Activated CD4-positive, alpha-beta T cell treated with anti-CD3 and anti-CD28 coated beads, Interleukin-2, amount 50 U/mL, for 4 hours (primary cell): Measurements from ENCODE around the gene FUT7.
A peak's percentile ranks its signal among the peaks of the same experiment; 100 is the strongest.

Experiments
- DNase-seq, 2 experiments: peaks; one replicate each; pipeline ENCODE4 v3.0.0-alpha.2; 2020

Gene FUT7

DNA sequence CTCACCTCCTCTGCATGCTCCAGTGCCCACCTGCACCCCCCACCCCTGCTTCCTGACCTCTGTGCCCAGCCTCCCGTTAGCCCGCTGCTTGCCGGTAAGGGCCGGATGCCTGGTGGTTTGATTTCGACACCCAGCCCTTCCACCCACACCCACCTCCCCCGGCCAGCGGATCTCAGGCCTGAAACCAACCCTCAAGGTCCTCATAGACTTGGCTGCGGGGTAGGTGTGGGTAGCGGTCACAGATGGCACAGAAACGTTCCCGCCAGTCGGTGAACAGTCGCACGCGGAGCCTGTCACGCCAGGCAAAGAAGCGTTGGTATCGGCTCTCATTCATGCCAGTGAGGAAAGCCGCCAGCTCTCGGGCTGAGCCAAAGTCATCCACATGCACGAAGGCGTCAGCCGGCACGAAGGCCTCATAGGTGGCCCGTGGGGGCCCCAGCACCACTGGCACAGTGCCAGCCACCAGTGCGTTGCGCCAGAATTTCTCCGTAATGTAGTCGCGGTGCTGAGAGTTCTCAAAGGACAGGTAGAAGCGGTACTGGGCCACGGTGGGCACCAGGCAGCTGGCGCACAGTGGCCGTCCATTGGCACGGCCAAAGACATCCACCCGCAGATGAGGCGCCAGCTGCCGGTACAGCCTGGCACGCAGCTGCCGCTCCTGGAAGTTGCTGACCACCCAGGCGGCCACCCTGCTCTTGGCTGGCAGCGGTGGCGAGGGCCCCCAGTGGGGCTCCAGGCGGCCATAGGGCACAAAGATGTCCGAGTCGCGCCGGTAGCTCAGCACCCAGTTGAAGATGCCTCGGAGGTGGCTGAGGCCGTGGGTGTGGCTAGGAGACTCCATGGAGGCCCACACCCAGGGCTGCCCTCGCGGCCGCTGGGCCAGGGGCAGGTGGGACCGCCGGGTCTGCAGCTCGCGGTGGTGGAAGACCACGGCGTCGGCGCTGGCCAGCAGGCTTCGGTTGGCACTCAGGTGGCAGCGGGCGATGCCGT, 1.1 kb downstream of the FUT7 start:
- DNase-seq = no peak

DNA sequence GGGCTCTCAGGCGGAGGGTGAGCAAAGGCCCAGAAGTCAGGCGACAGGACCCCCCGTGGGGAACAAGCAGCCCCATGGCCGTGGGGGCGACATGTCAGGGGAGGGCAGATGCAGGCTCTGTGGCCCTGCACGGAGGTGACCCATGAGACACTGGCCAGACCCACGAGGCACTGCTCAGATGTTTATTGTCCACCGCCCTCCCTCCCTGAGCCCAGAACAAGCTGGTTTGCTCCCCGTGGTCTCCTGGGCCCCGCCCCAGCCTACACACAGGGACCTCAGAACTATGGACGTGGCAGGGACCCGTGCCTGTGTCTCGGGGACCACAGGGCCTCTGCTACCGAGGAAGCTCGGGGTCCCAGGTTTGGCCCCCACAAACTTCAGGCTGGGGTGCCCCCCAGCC, 1.9 kb downstream of the FUT7 start:
- DNase-seq = no peak

DNA sequence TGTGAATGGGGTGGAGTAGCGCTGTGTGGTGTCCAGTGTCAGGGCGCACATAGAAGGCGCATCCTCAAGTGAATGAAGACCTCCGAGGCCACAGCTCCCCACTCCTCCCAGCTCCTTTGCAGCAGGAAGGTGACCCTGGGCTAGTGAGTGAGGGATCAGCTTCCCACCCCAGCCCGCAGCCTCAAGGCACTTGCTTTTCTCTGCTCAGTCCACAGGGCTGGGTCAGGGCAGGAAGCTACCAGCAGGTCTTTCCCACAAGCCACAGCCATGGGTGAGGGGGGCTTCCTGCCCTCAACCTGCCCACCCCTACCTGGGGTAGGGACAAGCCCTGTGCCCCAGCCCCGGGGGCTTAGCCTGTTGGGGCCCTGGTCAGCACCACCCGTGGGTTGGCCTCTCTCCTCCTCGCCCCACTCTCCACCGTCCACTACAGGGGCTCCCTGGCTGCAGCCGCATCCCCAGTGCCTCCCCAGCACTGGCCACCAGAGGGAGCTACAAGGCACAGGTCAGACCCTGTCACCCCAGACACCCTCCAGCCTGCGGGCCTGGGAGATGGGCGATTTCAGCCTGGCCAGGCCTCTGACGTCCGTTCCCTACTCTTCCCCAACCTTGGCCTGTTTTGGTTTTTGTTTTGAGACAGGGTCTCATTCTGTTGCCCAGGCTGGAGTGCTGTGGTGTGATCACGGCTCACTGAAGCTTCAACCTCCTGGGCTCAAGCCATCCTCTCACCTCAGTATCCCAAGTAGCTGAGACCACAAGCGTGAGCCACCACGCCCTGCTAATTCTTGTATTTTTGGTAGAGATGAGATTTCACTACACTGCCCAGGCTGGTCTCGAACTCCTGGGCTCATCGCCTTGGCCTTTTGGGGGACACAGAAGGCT, 2.6 kb downstream of the FUT7 start:
- peak; percentile 60 to 69 for DNase-seq

DNA sequence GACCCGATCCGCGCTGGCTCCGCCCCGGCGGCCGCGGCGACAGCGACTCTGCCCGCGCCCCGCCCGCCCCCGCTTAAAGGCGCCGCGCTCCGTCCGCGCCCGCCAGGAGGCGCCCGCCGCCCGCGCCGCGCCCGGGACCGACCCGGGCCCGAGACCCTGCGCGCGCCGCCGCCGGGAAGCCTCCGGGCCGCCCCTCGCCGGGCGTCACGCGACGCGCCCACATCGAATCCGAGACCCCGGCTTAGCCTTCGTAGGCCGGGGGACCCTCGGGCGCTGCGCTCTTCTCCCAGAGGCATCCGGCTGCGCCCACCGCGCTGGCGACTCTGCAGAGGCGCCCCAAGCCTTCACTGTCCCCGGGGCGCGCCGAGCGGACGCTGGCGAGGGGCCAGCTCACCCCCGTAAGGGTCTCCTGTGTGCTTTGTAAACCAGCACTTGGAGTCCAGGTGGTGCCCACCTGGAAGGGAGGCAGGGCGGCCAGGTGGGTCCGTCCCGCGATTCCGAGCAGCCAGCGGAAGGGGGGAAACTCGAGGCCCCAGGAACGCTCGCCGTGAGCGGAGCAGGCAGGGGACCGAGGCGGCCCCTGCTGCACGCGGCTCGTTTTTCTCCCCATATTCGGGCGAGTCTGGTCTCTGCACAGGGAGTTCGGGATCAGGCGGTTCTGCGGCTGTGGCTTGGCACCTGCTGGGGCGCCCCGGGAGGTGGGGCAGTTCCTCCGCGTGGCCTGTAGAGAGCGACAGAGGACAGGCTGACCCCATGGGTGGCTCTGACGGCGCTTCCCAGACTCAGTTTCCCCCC, 3.4 kb downstream of the FUT7 start:
- DNase-seq = peak; percentile 52

DNA sequence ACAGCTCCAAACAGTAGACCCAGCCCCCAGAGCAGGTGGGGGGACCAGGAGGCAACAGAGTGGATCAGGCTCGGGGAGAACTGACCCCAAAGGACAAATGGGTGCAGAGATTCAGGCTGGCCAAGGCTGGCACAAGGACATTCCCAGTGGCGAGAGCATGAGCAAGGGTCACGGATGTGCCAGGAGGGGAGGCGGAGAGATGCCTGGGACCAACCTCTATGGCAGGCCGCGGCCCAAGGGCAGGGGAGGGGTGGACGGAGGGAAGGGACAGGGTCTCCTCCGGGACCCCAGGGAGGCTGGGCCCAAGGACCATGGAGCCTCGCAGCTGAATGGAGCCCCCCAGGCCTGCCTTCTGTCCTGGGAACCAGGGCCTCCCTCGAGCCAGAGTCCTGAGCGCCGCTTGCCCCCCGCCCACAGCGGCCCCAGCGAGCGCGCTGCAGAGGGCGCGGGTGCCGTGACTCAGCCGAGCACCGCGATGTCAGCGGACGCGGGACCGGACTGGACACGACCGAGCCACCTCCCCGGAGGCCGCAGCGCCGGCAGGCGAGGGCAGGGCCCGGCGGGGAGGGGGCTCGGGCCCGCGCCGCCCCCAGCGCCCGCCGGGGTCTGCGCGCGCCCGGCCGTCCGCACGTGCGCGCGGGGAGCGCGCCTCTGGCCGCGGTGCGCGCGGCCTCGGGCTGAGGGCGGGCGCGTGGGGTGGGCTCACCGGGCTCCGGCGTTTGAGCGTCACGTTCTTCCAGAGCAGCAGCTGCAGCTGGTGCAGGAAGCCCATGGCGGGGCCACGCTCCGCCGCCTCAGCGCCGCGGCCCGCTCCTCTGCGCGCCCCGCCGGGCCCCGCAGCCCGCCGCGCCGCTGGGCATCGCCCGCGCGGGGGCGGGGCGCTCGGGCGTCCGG, 4.3 kb downstream of the FUT7 start, which contains the start of gene ABCA2:
Gene ABCA2 (minus strand): TSS at position 869 of the 894 bp plus-strand sequence. CDS start 97 bp downstream, at position 772.
- DNase-seq = no peak

DNA sequence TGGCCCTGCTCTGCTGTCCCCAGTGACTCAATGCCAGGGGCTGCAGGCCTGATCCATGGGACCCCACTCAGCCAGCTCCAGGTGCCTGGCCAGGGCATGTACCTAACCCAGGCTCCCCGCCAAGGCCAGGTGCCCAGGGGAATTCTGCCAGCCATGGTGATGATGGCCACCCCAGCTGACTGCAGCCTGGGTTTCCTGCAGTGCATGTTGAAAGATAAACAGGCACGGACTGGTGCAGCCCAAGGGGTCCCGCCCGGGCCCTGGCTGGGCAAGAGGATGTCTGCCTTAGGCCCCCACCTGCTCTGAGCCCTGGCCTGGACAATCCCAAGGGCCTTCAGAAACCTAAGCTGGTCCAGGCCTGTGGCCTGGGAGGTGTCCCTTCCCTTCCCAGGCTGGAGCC, 5.1 kb downstream of the FUT7 start:
- no peak for DNase-seq

DNA sequence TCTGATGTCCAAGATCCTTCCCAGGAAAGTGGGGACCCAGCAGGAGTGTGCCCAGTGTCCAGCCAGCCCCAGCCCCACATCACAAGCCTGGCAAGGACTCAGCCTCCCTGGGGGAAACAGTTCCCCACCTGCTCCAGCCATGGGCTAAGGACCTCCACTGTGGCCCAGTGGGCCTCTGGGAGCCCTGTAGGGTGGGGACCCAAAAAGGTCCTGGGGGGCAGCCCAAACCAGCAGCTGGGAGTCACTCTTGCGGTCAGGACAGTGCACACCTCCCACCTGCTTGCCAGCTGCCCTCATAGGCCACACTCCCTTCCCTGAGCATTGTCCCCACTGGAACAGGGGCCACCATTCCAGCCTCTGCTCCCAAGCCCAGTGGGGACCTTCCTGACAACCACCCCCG, 5.5 kb downstream of the FUT7 start:
- DNase-seq = no peak

DNA sequence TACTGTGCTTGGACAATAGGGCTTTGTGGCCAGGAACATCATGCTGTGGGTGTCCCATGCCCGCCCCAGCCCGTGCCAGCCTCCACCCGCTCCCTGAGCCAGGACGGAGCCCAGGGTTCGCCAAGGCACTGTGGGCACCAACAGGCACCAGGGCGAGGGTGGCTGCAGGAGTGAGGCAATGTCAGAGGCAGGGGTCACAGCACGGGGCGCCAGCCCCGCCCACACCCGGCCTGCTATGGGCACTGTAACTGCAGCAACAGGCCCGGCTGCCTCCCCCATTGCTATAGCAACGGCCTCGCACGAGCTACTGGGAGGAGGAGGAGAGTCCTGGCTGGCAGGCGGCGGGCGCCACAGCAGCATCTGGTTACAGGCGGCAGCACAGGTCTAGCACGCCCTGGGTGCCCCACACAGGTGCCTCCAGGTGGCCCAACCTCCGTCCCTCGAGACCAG, 6.3 kb downstream of the FUT7 start:
- DNase-seq = no peak

DNA sequence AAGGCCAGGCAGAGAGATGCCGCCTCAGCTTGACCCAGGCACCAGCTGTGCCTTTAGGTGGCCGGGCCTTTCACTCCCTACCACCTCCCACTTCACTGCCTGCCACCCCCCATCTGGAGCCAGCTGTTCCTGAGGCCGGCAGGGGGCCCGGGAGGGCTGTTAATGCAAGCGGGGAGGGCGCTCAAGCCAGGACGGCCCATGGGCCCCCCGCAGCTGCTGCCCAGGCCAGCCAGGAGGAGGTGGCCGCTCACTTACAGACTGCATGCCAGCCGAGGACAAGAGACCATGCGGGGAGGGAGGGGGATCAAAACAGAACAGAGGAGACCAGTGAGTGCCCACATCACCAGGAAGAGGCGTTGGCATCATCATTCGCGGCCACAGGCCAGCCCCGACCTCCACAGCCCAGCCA, 8.3 kb downstream of the FUT7 start:
- no peak for DNase-seq

DNA sequence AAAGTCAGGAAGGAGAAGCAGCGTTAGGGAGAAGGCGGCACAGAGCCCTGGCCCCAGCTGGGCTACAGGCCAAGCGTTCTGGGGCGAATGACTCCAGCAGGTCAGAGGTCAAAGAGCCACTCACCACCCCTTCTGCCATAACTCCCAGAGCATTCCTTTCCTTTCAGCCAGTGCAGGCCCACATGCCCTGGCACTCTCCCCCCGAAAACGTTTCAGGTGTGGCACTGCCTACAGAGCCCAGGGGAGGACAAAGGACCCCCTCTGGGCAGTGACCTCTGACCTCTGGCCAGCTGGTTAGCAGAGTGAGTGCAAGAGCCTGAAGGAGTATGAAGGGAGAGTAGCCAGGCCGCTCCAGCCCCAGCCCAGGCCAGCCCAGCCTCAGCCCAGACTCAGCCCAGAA, 8.7 kb downstream of the FUT7 start:
- no peak for DNase-seq

DNA sequence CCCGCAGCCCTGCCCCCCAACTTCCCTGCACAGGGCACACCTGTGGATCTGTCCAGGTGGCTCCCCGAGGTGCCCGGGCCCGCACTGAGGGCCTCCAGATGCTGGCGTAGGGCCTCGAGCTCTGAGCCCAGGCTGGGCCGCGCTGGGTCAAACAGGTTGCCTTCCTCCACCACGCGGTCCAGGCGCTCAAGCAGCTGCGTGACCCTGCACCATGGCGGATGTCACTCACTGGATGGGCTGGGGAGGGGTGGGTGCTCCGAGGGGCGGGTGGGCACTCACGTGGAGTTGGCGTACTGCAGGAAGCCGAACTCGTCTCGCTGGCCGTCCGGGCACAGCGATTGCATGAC, 9.3 kb downstream of the FUT7 start:
- no peak for DNase-seq

DNA sequence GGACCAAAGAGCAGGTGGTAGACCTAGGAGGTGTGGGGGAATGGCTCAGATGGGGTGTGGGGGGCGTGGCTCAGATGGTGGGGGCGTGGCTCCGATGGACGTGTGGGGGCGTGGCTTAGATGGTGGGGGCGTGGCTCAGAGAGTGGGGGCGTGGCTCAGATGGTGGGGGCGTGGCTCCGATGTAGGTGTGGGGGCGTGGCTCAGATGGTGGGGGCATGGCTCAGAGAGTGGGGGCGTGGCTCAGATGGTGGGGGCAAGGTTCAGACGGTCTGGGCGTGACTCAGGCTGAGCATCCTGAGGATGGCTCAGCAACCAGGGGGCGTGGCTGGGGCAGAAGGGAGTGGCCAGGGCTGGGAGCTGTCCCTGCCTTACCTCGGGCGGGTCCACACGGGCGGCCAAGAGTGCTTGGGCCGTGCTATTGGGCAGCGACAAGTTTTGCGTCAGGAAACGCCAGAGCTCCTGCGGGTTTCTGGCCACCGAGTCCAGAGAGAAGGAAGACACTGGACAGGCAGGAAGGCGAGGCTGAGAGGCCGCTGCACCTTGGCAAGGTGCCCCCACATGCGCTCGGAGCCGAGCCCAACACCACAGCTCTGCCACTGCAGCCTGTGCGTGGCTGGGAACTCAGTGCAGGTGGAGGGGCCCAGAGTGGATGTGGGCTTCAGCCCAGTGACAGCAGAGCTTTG, 9.8 kb downstream of the FUT7 start:
- DNase-seq = peak; percentile 64 to 71

DNA sequence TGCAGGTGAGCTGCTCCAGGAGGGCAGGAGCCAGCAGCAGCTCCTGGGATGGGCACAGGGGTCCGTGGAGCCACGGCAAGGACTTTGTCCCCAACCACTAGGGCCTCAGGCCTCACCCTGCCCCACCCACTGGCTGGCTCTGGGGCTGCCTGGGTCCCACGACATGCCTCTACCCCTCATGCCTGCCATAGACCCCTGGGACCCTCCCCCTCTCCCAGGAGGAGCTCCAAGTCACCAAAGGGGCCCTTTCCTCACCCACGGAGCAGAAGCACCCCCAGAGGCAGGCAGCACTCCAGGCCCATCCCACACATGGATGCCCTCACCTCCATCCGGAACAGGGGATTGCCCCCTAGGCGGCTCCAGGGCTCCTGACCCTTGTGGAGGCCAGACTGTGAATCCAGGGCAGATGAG, 10.3 kb downstream of the FUT7 start:
- DNase-seq = no peak

DNA sequence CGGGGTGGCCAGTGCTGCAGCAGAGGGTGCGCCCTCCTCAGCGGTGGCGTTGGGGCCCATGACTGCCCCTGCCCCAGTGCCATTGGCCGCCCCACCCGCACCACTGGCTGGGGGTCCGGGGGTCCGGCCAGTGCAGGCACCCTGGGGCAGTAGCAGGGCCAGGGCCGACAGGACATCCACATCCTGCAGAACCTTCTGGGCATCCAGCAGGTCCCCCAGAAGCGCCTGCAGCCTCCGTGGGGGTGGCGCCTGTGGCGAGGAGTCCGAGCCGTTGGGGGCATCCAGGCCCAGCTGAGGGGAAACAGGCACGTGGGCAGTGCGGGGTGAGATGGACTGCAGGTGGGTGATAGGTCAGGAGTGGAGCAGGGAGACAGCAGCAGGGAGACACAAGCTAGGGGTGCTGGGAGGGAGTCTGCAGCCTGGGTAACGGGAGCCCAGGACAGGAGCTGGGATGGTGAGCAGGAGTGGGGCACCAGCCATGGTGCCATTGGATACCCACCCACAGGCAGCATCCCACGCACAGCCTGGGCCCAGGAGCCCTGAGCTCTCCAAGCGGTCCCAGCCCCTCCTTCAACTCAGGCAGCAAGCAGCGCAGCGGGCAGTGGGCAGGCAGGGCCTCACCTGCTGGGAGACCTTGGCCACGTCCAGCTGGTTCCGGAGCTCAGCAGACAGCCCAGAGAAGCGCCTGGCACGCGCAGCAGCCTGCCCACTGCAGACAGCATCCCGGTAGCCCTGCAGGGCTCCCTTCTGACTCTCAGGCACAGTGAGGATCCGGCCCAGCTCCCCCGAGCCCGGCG, 10.9 kb downstream of the FUT7 start:
- no peak for DNase-seq

DNA sequence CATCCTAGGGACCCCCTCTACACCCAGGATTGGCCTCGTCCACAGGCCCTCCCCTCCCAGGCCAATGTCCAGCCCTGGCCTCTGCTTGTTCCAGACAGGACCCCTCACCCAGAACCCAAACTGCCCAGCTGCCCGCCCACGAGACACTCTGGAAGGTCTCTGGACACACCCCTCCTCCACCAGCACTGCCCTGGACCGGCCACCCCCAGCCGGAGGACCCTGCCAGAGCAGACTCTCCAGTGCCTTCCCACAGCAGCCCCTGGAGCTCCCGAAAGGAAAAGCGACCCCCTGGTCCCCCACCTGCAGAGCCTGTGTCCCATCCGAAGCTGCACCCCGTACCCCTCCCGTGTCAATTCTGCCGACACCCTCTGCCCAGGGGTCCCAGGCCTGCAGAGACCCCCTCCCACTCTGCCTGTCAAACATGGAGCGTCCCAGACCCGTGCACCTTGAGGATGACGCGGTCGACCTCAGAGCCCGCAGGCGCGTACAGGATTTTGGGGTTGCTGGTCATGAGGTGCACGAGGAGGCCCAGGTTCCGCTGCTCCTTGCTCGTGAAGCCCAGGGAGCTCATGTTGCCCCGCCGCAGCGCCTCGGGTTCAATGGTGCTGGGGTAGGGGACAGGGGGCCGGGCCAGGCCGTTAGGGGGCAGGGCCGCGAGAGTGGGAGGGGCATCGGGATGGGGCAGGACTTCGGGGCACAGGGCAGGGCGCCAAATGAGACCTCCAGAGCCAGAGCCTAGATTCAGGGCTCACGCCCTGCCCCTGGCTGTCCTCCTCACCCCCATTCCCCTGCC, 11.8 kb downstream of the FUT7 start:
- DNase-seq = no peak

DNA sequence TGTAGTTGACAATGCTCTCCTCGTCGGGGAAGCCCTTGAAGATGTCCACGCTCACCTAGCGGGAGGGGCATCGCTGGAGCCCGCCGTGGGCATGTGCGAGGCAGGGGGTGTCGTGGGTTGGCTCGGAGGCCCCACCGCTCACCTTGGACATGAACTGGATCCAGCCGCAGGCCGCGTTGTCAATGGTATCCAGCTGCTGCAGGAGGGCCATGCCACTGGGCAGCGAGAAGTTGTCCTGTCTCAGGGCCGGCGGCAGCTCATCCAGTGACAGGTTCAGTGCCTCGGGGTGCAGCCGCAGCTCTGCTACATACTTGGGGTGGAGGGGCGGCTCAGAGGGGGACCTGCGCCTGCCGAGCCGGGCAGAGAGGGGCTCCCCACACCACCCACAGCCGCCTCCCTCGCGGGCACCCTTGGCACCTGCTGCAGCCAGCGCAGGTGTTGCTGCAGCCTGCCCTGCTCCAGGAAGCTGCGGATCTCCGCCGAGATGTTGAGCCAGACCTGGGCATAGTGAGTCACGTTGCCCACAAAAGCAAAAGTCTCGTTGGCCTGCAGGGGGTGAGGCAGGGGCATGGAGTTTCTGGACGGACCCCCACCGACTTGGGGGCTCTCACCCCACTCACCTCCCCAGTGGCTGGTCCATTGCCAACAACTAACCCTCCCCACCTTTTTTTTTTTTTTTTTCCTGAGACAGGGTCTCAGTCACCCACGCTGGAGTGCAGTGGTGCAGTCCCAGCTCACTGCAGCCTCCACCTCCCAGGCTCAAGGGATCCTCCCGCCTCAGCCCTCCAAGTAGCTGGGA, 12.9 kb downstream of the FUT7 start:
- DNase-seq = no peak

DNA sequence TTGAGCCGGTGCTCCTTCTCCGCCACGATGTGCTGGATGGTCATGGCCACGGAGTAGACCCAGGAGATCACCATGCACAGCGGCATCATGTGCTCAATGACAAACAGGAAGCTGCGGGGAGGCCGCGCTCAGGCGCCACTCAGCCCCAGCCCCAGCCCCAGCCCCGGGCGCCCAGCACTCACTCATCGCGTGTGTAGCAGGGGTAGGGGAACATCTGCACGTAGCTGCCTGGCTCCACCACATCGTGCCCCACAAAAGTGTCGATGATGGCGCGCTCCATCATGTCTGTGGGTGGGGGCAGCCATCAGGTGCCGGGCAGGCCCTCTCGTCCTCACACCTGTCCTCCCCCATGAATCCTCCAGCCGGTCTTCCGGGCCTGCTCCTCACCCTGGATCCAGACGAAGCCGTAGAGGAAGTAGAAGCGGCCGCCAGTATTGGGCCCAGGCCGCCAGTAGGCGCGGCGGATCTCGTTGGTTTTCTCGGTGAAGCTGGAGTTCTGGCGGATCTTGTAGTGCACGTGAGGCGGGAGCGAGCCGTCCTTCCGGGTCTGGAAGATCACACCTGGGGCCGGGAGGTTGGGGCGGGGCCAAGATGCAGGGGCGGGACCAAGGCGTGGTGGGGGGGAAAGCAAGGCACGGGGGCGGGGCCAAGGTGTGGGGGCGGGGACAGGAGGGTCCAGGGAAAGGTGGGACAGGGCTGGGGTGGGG, 13.9 kb downstream of the FUT7 start:
- no peak for DNase-seq

DNA sequence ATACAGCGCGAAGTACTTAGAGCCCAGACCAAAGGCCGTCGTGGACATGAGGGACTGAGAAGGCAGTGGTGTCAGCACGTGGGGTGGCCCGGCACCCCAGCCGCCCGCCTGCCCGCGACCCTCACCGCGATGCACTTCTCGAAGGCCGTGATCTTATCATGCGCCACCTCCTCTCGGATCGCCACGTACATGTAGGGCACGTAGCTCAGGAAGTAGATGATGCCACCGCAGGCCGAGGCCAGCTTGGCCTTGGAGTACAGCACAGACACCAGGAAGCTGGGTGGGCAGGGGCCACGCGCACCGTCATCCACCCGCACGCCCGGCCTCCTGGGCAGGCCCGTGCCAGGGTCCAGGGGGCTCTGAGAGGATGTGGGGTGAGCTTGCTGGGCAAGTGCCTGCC, 14.8 kb downstream of the FUT7 start:
- no peak for DNase-seq
